GM06990 (cell line): ENCODE data around the gene PROB1.
"Not testable (repeated sequence)": the region's sequence is repeated elsewhere in the genome, so short reads cannot be mapped to it uniquely, and the experiment has no call there.

Experiments
- DNase-seq: peaks from one replicate; pipeline ENCODE4 v3.0.0-alpha.2; 2011; ENCODE audit not compliant: insufficient read length; ENCODE audit errors: extremely low read depth
- H3K27me3 ChIP-seq: replicated peaks from 2 replicates; pipeline ENCODE4 v1.6.0; 2011; ENCODE audit warnings: low read length; ENCODE audit not compliant: control insufficient read depth, insufficient read depth
- H3K36me3 ChIP-seq: 2 replicates; pipeline ENCODE4 v1.5.1; 2011; ENCODE audit warnings: low read length; ENCODE audit not compliant: control insufficient read depth, insufficient read depth
- H3K4me3 ChIP-seq: replicated peaks from 2 replicates; pipeline ENCODE4 v1.5.1; 2011; ENCODE audit warnings: low read depth, mild to moderate bottlenecking, control low read depth, low read length
- CTCF ChIP-seq: IDR thresholded peaks from 2 replicates; pipeline ENCODE4 v1.5.1; 2011; ENCODE audit warnings: low read length, control low read depth, mild to moderate bottlenecking, inconsistent platforms; ENCODE audit not compliant: insufficient read depth, poor library complexity, severe bottlenecking

Gene PROB1

GRCh38 chr5:139389701-139390638 lies 4.9 kb downstream of the PROB1 start, which contains the start of gene MZB1:
Gene MZB1, minus strand, starts transcription at chr5:139389913. Its CDS starts 57 bp downstream, at chr5:139389856.
- peak; percentile 91 for DNase-seq
- Histone ChIP-seq H3K27me3 (no peaks in the 10 kb centered on the region), H3K36me3 (peaks cover 6% of the 10 kb centered on the region), H3K4me3 (peak within 1 kb of the TSS; percentile 82)
- TF ChIP-seq CTCF: no peak

- H3K4me3 ChIP-seq: peak overlapping the region; percentile 82
- DNase-seq: peak; percentile 73
- no peak for TF ChIP-seq CTCF
- H3K36me3 ChIP-seq: peaks cover 6% of the 10 kb centered on the region
- no peaks in the 10 kb centered on the region for H3K27me3 ChIP-seq
Observed at GRCh38 chr5:139388198-139388821, 6.6 kb downstream of the PROB1 start.

- H3K36me3 ChIP-seq: peaks cover 6% of the 10 kb centered on the region
- no peak for DNase-seq
- no peaks in the 10 kb centered on the region for H3K27me3 ChIP-seq
- H3K4me3 ChIP-seq: peak overlapping the region; percentile 82
- TF ChIP-seq CTCF: no peak
Observed at GRCh38 chr5:139387611-139388197, 7.2 kb downstream of the PROB1 start.

GRCh38 chr5:139386956-139387355 lies 7.9 kb downstream of the PROB1 start:
- H3K4me3 ChIP-seq, H3K27me3 ChIP-seq, H3K36me3 ChIP-seq, DNase-seq: not testable (repeated sequence)

- Histone ChIP-seq H3K4me3 (no peak overlapping the region), H3K27me3 (no peaks in the 10 kb centered on the region), H3K36me3 (peaks cover 6% of the 10 kb centered on the region)
- no peak for TF ChIP-seq CTCF
- DNase-seq: no peak
Observed at GRCh38 chr5:139386050-139386438, 8.9 kb downstream of the PROB1 start.
